Effector CD4-positive, alpha-beta T cell (primary cell): ENCODE measurements around the gene EDA.
"Not testable (repeated sequence)": the region's sequence is repeated elsewhere in the genome, so short reads cannot be mapped to it uniquely, and the experiment has no call there.

Experiments
- DNase-seq: peaks from one replicate; pipeline ENCODE4 v3.0.0-alpha.2; 2020

The EDA gene

DNA sequence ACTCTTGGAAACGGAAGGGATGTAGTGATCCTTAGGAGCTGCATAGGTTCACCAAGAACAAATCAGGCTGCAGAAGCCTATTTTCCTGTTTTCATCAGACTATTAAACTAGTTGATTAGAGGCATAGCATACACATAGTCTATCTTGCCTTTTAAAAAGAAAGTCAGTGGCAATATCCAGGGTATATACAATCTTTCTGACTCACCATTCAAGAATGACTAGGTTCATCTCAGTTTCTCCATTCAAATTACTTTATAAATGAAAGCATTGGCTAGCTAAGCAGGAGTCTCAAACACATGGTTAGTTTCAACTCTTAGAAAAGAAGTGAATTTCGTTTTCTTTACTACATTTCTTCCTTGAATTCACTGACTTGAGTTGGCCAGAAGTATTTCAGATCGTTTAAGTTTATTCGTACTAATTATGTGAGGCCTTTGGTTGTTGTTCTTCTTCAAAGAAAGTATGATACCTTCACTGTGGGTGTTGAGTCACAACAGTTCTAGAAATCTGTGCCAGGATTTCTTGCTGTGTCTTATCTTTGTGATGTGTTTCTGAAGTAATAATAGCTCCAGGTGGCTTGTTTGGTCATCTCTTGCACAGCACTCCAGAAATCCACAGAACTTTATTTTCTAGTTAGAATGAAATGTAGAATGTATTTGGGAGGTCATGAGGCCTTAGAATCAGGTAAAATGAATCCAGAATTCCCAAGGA, 345.6 kb downstream of the EDA start:
- DNase-seq, result no peak

GRCh38 chrX:69968950-69969349, 353.0 kb downstream of the EDA start:
- DNase-seq, result no peak

GRCh38 chrX:69969460-69969859, 353.5 kb downstream of the EDA start:
- no peak for DNase-seq

- DNase-seq, result no peak
Observed at GRCh38 chrX:69987691-69988090, 371.8 kb downstream of the EDA start.

GRCh38 chrX:69988955-69989394, 373.1 kb downstream of the EDA start:
- no peak for DNase-seq

- DNase-seq, result no peak
Observed at GRCh38 chrX:69991685-69992084, 375.8 kb downstream of the EDA start.

DNA sequence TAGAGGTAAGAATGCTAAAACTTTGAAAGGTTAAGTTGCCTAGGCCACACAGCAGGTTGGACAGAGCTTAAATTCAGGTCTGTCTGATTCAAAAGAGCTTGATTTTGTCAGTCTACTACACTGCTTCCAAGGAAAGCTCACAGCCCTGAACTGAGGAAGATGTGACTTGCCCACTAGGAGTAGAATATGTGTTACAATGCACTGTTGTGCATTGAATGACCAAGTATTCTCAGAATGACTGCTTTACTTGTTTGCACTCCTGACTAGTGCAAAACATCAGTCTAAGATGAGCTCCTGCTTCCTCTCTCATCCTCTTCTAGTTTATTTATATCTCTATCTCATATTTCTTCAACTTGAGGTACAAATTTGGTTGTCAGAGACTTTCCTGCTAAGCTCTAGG, 377.6 kb downstream of the EDA start:
- DNase-seq, result no peak

DNA sequence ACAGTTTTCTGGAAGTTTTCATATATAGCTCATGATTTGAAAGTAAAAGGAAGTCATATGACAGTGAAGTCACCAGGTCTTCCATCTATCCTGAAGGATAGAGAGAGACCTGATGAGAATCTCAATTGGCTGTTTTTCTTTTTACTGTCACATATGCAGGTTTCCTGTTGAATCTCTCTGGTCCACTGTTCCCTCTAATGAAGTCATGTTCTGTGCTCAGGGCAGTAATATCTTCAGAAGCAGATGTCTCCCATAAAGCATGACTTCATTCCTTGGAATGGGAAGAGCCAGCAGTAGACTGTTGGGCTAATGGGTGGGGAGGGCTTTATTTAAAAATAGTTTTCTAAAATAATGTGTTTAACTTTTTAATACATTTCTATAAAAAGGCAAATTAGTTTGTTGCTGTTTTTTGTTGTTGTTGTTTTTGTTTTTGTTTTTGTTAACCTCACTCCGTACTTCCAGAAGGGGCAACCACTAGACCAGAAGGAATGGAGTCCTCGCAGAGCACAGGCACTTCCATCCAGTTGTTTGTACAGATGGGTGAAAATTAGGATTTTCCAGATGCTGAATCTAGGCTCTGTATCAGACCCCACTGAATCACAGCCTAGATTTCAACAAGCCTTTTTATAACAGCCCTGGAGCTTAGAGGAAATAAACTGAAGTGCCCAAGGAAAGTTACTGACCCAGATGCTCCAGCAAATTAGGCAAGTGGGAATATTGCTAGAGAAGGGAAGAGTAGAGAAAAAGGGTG, 379.6 kb downstream of the EDA start:
- DNase-seq, result no peak

- no peak for DNase-seq
Observed at GRCh38 chrX:69996113-69996468, 380.2 kb downstream of the EDA start.

DNA sequence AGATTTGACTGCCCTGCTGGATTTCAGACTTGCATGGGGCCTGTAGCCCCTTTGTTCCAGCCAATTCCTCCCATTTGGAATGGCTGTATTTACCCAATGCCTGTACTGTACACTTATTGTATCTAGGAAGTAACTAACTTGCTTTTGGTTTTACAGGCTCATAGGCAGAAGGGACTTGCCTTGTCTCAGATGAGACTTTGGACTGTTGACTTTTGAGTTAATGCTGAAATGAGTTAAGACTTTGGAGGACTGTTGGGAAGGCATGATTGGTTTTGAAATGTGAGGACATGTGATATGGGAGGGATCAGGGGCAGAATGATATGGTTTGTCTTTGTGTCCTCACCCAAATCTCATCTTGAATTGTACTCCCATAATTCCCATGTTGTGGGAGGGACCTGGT, 382.4 kb downstream of the EDA start:
- DNase-seq, result not testable (repeated sequence)

GRCh38 chrX:70001269-70001668, 385.4 kb downstream of the EDA start:
- no peak for DNase-seq

DNA sequence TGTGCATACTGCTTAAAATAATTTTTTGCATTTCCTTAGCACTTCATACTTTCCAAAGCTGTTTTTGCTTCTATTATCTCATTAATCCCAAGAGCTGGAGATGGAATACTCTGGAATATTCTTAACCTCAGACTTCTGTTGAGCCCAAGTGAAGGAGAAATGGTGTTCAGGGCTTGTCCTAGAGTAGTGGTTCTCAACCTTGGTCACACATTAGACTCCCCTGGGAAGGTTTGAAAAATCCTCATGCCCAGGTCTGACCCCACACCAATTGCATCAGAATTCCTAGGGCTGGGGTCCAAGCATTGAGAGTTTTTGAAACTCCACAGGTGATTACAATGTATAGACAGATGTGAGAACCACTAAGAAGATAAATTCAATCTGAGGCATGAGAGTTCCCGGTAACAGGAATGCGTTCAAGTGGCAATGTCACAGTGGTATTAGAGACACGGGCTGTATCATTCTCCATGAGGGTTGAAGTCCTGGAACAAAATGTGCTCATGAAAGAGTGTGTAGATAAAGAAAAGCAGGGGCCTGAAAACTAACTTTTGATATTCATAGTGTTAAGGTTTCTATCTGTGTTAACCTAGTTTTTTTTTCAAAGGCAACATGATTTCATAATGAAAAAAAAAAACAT, 385.9 kb downstream of the EDA start:
- no peak for DNase-seq

DNA sequence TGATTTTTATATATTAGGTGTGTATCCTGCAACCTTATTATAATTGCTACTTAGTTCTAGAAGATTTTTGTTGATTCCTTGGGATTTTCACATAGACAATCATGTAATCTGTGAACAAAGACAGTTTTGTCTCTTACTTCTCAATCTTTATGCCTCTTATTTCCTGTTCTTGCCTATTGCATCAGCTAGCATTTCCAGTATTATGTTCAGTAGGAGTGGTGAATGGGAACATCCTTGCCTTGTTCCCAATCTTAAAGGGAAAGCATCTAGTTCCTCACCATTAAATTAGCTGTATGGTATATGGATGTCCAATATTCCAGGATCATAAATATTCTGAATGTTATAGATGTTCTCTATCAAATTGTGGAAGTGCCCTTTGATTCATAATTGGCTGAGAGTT, 392.0 kb downstream of the EDA start:
- no peak for DNase-seq

DNA sequence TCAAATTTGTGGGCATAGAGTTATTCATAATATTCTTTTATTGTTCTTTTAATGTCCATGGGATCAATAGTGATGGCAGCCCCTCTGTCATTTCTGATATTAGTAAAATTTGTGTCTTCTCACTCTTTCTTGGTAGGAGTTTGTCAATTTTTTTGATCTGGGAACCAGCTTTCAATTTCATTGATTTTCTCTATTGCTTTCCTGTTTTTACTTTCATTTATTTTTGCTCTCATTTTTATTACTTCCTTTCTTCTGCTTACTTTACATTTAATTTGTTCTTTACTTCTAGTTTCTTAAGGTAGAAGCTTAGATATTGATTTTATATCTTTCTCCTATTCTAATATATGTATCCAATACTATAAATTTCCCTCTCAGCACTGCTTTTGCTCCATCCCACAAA, 393.1 kb downstream of the EDA start:
- DNase-seq, result no peak

DNA sequence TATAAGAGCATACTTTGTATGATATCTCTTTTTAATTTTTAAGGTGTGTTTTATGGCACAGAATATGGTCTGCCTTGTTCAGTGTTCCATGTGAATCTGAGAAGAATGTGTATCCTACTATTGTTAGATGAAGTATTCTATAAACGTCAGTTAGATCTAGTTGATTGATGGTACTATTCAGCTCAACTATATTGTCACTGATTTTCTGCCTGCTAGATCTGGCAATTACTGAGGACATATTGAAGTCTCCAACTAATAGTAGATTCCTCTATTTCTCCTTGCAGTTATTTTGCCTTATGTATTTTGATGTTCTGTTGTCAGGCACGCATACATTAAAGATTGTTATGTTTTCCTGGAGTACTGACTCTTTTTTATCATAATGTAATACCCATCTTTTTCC, 394.1 kb downstream of the EDA start:
- DNase-seq, result no peak

GRCh38 chrX:70012756-70013155, 396.8 kb downstream of the EDA start:
- no peak for DNase-seq

GRCh38 chrX:70013466-70014381, 397.8 kb downstream of the EDA start:
- DNase-seq, result no peak

DNA sequence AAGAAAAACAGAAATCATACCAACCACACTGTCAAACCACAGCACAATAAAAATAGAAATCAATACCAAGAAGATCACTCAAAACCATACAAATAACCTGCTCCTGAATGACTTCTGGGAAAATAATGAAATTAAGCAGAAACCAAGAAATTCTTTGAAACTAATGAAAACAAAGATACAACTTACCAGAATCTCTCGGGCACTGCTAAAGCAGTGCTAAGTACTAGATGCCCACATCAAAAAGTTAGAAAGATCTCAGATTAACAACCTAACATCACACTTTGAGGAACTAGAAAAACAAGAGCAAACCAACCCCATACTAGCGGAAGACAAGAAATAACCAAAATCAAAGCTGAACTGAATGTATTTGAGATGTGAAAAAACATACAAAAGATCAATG, 400.6 kb downstream of the EDA start:
- DNase-seq, result no peak

DNA sequence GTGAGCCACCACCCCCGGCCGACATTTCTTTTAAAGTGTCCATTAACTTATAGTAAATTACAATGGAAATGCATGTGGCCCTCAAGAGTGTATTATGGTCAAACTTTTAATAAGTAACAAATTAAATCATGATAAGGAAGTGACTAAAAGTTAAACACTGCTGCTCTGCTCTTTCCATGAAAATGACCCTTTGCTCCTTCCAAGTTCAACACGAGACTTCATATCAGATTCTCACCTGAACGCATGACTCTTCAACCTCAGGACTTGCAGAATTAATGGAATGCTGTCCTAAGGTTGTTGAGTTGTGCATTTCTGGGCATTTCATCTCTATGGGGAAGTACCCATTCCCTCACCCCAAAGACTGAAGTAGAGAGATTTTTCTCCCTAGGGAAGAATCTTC, 406.7 kb downstream of the EDA start:
- DNase-seq, result no peak

DNA sequence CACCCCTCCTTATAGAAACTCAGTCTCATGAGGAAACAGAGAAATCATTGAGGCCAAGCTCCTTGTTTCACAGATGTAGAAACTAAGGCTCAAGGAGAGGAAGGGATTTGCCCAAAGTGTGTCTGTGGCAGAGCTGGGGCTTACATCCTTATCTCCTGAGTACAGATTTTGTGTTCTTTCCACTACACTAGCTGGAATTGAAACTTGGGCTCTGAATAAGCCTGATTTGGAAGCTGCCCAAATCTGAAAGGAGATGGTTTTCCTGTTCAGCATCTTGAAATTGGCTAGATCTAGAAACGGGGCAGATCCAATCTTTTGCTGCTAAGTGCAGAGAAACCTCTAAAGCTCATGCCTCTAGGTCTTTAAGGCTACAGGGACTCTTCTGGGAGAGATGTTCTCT, 409.6 kb downstream of the EDA start:
- no peak for DNase-seq

DNA sequence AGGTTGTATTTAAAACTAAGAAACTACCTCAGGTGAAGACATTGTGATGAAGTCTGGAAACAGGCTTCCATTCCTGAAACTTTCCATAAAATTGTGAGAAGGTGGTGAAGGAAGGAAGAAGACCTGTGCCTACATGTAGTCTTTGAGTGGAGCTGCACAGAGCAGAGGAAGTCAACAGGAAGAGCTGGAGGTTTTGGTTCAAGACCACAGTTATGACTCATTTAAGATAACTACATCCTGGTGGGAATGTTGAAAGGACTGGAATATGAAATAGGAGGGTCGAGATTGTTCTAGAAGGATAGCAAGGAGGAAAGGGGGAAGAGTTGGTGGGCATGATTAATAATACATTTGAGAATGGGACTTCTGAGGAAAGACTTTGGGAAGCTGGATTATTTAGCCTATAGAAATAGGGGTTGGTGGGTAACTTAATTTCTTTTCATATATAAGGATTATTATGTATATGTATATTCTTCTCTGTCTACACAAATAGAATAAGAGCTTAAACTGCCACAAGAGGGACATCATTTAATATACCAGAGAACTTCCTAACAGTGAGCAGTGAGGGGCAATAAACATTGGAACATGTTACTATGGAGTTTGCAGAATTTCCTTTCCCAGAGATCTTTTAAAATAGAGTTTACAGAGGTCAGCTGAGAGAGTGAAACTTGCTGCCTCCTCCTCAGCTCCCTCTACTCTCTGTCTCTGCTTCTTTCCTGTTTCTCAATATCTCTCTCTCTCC, 410.4 kb downstream of the EDA start:
- DNase-seq, result no peak

DNA sequence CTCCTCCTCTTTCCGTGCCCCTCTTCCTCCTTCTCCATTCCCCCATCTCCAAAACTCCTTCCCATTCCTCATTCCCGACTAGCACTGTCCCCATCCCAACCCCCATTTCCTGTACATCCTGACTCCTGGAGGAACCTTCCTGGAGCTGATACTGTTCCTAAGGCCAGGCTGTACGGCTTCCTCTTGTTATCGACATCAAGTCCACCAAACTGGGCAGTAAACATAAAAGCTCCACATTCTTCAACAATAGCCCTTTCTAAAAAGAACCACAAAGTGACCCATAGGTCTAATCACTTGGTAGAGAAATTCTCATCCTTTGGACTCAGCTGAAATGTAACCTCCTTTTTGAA, 410.9 kb downstream of the EDA start:
- DNase-seq, result no peak

DNA sequence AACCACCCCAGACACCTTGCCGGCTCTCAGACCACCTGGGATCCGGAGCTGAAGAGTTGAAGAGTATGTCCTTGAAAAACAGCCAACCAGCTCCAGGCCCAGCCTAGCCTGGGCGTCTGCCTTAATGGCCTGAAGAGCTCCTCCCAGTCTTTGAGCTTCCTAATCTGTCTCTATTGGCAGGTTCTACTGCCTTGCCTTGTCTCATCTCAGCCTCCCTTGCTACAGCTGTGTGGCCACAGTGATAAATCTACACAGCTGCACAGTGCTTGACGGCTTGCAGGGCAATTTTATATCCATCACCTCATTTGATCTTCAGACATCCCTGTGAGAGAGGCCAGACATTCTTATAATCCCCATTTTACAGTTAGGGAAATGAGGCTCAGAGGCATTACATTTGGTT, 413.9 kb downstream of the EDA start:
- DNase-seq, result no peak
